ENCODE results near the gene A4GALT.

DNA sequence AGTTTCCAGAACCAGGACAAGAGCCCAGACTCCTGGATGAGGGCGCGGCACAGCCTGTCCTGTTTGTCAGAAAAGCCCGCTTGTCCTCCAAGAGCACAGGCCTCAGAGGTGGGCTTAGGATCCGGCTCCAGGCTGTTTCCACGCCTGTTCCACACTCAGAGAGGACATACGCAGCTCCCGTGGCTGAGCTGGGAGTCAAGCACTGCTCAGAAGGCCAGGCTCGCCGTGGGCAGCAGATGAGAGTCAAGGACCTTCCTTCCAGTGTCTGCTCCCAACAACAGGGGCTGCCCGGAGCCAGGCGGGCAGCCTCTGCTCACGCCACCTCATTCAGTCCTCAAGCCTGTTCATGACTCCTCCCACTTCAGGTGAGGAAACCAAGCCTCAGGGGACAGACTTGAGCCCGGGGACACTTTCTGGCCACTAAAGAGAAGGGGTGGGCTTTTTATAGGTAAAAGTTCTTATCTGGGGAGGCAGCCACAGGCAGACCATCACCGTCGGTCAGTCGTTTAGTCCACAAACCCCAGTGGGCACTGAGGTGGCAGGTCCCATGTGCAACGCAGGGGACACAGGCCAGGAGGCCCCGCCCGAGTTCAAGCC is 75.2 kb downstream of the A4GALT start:
- TF ChIP-seq, protein P1, sequence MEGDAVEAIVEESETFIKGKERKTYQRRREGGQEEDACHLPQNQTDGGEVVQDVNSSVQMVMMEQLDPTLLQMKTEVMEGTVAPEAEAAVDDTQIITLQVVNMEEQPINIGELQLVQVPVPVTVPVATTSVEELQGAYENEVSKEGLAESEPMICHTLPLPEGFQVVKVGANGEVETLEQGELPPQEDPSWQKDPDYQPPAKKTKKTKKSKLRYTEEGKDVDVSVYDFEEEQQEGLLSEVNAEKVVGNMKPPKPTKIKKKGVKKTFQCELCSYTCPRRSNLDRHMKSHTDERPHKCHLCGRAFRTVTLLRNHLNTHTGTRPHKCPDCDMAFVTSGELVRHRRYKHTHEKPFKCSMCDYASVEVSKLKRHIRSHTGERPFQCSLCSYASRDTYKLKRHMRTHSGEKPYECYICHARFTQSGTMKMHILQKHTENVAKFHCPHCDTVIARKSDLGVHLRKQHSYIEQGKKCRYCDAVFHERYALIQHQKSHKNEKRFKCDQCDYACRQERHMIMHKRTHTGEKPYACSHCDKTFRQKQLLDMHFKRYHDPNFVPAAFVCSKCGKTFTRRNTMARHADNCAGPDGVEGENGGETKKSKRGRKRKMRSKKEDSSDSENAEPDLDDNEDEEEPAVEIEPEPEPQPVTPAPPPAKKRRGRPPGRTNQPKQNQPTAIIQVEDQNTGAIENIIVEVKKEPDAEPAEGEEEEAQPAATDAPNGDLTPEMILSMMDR (conservative IDR thresholded peaks at IDR 0.05 in 1 of 2, IDR thresholded peaks at IDR 0.05 in 1 of 2; ENCODE audit: extremely low read depth in 1 of 2, insufficient read depth in 1 of 2, low read depth in 1 of 2, low read length in 2 of 2), result no peak
- TF ChIP-seq EZH2 (IDR thresholded peaks at IDR 0.05; ENCODE audit: borderline replicate concordance, low read length), result no peak
